ENCODE data around the gene SERPINF2.

DNA sequence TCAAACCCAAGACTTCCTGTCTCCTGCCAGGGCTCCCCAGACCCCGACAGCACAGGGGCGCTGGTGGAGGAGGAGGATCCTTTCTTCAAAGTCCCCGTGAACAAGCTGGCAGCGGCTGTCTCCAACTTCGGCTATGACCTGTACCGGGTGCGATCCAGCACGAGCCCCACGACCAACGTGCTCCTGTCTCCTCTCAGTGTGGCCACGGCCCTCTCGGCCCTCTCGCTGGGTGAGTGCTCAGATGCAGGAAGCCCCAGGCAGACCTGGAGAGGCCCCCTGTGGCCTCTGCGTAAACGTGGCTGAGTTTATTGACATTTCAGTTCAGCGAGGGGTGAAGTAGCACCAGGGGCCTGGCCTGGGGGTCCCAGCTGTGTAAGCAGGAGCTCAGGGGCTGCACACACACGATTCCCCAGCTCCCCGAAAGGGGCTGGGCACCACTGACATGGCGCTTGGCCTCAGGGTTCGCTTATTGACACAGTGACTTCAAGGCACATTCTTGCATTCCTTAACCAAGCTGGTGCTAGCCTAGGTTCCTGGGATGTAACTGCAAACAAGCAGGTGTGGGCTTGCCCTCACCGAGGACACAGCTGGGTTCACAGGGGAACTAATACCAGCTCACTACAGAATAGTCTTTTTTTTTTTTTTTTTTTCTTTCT is 27.3 kb downstream of the SERPINF2 start:
- TF ChIP-seq, protein P1, sequence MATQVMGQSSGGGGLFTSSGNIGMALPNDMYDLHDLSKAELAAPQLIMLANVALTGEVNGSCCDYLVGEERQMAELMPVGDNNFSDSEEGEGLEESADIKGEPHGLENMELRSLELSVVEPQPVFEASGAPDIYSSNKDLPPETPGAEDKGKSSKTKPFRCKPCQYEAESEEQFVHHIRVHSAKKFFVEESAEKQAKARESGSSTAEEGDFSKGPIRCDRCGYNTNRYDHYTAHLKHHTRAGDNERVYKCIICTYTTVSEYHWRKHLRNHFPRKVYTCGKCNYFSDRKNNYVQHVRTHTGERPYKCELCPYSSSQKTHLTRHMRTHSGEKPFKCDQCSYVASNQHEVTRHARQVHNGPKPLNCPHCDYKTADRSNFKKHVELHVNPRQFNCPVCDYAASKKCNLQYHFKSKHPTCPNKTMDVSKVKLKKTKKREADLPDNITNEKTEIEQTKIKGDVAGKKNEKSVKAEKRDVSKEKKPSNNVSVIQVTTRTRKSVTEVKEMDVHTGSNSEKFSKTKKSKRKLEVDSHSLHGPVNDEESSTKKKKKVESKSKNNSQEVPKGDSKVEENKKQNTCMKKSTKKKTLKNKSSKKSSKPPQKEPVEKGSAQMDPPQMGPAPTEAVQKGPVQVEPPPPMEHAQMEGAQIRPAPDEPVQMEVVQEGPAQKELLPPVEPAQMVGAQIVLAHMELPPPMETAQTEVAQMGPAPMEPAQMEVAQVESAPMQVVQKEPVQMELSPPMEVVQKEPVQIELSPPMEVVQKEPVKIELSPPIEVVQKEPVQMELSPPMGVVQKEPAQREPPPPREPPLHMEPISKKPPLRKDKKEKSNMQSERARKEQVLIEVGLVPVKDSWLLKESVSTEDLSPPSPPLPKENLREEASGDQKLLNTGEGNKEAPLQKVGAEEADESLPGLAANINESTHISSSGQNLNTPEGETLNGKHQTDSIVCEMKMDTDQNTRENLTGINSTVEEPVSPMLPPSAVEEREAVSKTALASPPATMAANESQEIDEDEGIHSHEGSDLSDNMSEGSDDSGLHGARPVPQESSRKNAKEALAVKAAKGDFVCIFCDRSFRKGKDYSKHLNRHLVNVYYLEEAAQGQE (IDR thresholded peaks at IDR 0.05; ENCODE audit: low read depth): no peak
- TF ChIP-seq EGR1 (IDR thresholded peaks at IDR 0.05) (no peak), EP300 (IDR thresholded peaks at IDR 0.05; ENCODE audit: borderline replicate concordance) (no peak)

Data from Ishikawa (cell line).